Effector memory CD4-positive, alpha-beta T cell (primary cell): Measurements from ENCODE around the gene SELENOV.

Source experiments
- DNase-seq, 3 donors: peaks; one replicate each; pipeline ENCODE4 v3.0.0-alpha.2; 2020
- H3K27ac ChIP-seq: 2 replicates; pipeline ENCODE4 v1.7.0; 2013; ENCODE audit warnings: mild to moderate bottlenecking, low read length, moderate library complexity; ENCODE audit not compliant: insufficient read depth, poor library complexity, severe bottlenecking
- H3K27me3 ChIP-seq: replicated peaks from 2 replicates; pipeline ENCODE4 v1.7.0; 2013; ENCODE audit warnings: mild to moderate bottlenecking, low read length; ENCODE audit not compliant: insufficient read depth, control insufficient read depth, poor library complexity, severe bottlenecking
- H3K36me3 ChIP-seq: 2 replicates; pipeline ENCODE4 v1.7.0; 2013; ENCODE audit warnings: mild to moderate bottlenecking, low read length, moderate library complexity; ENCODE audit not compliant: control insufficient read depth, insufficient read depth
- H3K4me1 ChIP-seq: 2 replicates; pipeline ENCODE4 v1.7.0; 2013; ENCODE audit warnings: low read length, mild to moderate bottlenecking; ENCODE audit not compliant: control insufficient read depth, insufficient read depth, poor library complexity, severe bottlenecking
- H3K4me3 ChIP-seq: 2 replicates; pipeline ENCODE4 v1.7.0; 2013; ENCODE audit warnings: low read length, low read depth, mild to moderate bottlenecking; ENCODE audit not compliant: insufficient read depth, poor library complexity, severe bottlenecking
- H3K9me3 ChIP-seq: 2 replicates; pipeline ENCODE4 v1.7.0; 2013; ENCODE audit warnings: mild to moderate bottlenecking, low read length, moderate library complexity; ENCODE audit not compliant: control insufficient read depth

Gene SELENOV

GRCh38 chr19:39502640-39503417 lies 12.1 kb upstream of the SELENOV start:
- no peaks in the 10 kb centered on the region for H3K9me3 ChIP-seq
- peak; percentile 59 to 66 (median 60) for DNase-seq
- H3K36me3 ChIP-seq: no peaks in the 10 kb centered on the region
- peaks cover 30% of the 10 kb centered on the region for H3K4me1 ChIP-seq
- peaks cover 43% of the 10 kb centered on the region for H3K27me3 ChIP-seq
- no peak overlapping the region for H3K4me3 ChIP-seq
- no peak overlapping the region for H3K27ac ChIP-seq

DNA sequence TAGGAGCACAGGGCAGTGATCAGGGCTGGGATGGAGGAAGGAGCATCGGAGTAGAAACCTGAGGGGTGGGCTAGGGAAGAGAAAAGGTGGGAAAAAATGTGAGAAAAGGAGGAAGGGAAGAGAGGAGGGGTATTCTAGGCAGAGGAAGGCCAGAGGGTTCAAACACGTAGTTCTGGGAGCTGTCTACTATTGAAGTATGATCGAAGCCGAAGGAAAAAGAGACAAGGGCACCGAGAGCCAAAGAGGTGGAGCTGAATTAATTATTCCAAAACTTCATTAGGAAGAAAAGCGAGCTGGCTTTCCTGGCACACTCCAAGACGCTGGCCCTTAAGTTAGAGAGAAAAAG lies 8.4 kb upstream of the SELENOV start:
- Histone ChIP-seq H3K4me3 (peak overlapping the region; percentile 37), H3K27me3 (peaks cover 15% of the 10 kb centered on the region), H3K36me3 (no peaks in the 10 kb centered on the region), H3K9me3 (no peaks in the 10 kb centered on the region), H3K4me1 (peaks cover 13% of the 10 kb centered on the region), H3K27ac (no peak overlapping the region)
- no peak for DNase-seq

- no peak for DNase-seq
- Histone ChIP-seq H3K4me3 (peak overlapping the region; percentile 48), H3K27ac (no peak overlapping the region), H3K9me3 (no peaks in the 10 kb centered on the region), H3K4me1 (peaks cover 13% of the 10 kb centered on the region), H3K27me3 (peaks cover 15% of the 10 kb centered on the region), H3K36me3 (no peaks in the 10 kb centered on the region)
Observed at GRCh38 chr19:39506944-39507714, 7.8 kb upstream of the SELENOV start.

DNA sequence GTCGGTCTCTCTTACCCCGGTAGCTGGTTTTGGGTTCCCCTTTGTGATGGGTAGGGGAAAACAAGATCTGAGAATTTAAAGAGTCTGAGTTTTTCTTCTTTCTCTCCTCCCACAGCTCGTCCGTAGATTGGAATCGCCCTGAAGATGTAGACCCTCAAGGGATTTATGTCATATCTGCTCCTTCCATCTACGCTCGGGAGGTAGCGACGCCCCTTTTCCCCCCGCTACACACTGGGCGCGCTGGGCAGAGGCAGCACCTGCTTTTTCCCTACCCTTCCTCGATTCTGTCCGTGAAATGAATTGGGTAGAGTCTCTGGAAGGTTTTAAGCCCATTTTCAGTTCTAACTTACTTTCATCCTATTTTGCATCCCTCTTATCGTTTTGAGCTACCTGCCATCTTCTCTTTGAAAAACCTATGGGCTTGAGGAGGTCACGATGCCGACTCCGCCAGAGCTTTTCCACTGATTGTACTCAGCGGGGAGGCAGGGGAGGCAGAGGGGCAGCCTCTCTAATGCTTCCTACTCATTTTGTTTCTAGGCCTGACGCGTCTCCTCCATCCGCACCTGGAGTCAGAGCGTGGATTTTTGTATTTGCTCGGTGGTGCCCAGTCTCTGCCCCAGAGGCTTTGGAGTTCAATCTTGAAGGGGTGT lies 7.1 kb upstream of the SELENOV start:
- DNase-seq: no peak
- peak overlapping the region; percentile 48 for H3K4me3 ChIP-seq

DNA sequence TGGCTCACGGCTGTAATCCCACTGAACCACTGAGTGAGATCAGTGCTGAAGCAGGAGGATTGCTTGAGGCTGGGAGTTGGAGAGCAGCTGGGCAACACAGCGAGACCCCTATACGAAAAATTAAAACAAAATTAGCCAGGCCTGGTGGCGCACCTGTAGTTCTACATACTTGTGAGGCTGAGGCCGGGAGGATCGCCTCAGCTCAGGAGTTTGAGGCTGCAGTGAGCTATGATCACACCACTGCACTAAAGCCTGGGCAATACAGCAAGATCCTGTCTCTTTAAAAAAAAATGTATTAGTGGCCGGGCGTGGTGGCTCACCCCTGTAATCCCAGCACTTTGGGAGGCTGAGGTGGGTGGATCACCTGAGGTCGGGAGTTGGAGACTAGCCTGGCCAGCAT lies 6.3 kb upstream of the SELENOV start:
- DNase-seq: no peak
- peaks cover 11% of the 10 kb centered on the region for H3K4me1 ChIP-seq
- peaks cover 14% of the 10 kb centered on the region for H3K27me3 ChIP-seq
- no peak overlapping the region for H3K27ac ChIP-seq
- no peak overlapping the region for H3K4me3 ChIP-seq
- H3K9me3 ChIP-seq: no peaks in the 10 kb centered on the region
- no peaks in the 10 kb centered on the region for H3K36me3 ChIP-seq

More for the DNA sequence above, 7.1 kb upstream of the SELENOV start:
- Histone ChIP-seq H3K9me3 (no peaks in the 10 kb centered on the region), H3K36me3 (no peaks in the 10 kb centered on the region), H3K4me1 (peaks cover 13% of the 10 kb centered on the region), H3K27me3 (peaks cover 15% of the 10 kb centered on the region), H3K27ac (no peak overlapping the region)

DNA sequence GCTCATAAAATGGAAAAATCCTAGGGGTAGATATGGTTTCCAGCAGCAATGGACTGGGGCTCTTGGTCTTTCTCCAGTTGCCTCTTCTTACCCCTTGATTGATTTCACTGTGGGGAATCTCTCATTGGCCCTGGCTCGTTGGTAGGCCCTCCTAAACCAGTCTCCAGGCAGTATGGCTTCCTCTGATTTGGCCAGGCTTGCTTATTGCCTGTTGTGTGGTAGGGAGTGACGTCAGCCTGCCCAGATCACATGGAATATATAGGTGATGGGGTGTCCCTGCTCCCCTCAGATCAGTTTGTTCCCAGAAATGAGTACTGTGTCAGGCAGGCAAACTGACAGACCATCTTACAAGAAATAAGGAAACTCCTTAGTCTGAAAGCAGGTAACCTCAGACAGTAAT lies 5.7 kb upstream of the SELENOV start:
- DNase-seq: no peak
- Histone ChIP-seq H3K27me3 (peaks cover 20% of the 10 kb centered on the region), H3K9me3 (no peaks in the 10 kb centered on the region), H3K27ac (no peak overlapping the region), H3K4me3 (no peak overlapping the region), H3K36me3 (no peaks in the 10 kb centered on the region), H3K4me1 (peaks cover 11% of the 10 kb centered on the region)

DNA sequence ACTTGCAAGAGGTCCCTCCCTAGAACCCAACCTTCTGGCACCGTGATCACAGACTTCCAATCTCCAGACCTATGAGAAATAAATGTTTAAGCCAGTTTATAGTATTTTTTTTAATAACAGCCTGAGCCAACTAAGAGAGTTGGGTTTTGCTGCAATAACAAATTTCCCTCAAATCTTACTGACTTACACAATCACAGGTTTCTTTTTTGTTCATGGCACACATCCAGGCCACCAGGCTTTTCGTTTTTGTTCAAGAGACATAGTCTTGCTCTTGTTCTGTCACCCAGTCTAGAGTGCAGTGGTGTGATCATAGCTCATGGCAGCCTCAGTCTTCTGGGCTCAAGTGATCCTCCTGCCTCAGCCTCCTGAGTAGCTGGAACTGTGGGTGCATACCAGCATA lies 2.0 kb upstream of the SELENOV start:
- Histone ChIP-seq H3K9me3 (no peaks in the 10 kb centered on the region), H3K4me1 (peaks cover 14% of the 10 kb centered on the region), H3K27me3 (peaks cover 26% of the 10 kb centered on the region), H3K27ac (no peak overlapping the region), H3K36me3 (no peaks in the 10 kb centered on the region), H3K4me3 (no peak overlapping the region)
- no peak for DNase-seq

DNA sequence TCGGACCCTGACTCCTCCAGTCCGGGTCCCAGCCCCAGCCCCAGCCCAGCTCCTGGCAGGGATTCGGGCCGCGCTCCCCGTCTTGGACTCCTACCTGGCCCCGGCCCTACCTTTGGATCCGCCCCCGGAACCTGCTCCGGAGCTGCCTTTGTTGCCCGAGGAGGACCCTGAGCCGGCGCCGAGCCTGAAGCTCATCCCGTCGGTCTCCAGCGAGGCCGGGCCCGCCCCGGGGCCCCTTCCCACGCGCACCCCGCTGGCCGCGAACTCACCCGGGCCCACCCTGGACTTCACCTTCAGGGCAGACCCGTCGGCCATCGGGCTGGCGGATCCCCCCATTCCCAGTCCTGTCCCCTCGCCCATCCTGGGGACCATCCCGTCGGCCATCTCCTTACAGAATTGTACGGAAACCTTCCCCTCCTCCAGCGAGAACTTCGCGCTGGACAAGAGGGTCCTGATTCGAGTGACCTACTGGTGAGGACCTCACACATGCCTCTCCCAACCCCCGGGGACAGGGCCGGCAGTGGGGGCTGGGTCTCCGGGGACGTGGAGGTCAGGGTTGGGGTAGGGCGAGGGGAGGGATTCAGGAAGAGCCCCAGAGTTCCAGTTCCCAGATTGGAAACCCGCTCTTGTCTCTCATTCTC lies 732 bp downstream of the SELENOV start:
- Histone ChIP-seq H3K4me3 (peak overlapping the region; percentile 50), H3K27ac (no peak overlapping the region), H3K27me3 (peaks cover 26% of the 10 kb centered on the region), H3K36me3 (no peaks in the 10 kb centered on the region), H3K9me3 (no peaks in the 10 kb centered on the region), H3K4me1 (peaks cover 14% of the 10 kb centered on the region)
- DNase-seq: no peak

DNA sequence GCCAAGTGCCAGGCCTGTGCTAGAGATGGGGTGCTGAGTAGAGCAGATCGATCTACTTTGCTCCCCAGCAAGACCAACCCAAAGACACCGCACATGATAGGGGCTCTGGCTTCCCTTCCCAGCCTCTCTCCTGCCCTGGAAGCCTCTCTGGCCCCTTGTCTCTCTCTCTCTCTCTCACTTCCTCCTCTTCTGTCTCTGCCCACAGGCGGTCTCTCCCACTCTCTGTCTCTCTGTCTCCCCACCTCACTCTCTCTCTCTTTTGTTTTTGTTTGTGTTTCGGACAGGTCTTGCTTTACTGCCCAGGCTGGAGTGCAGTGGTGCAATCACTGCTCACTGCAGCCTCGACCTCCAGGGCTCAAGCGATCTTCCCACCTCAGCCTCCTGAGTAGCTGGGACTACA lies 1.3 kb downstream of the SELENOV start:
- Histone ChIP-seq H3K27me3 (peaks cover 26% of the 10 kb centered on the region), H3K36me3 (no peaks in the 10 kb centered on the region), H3K4me1 (peaks cover 14% of the 10 kb centered on the region), H3K4me3 (no peak overlapping the region), H3K27ac (no peak overlapping the region), H3K9me3 (no peaks in the 10 kb centered on the region)
- DNase-seq: no peak
